IMR-90 (cell line): Measurements from ENCODE around the gene CEACAM6. TPM values are rescaled to one million over a fixed set of nuclear protein-coding genes. Genes with fewer than 3 reads are reported as not detected.

Source experiments
- ATAC-seq: fragments of 200-7000 bp; cut with Tn5 transposase; 2 replicates; pipeline ENCODE4 v1.9.1; 2020; ENCODE audit warnings: low read depth, mild to moderate bottlenecking, moderate library complexity
- BruUV-seq: library from RNA; stranded (reverse); fragments of 400-500 nt; replicated peaks from 2 replicates; lab custom pipeline; 2021; lab: Mats Ljungman, UMichigan
- CTCF ChIA-PET: fragments of 300-600 bp; formaldehyde crosslinking; extraction: SDS; loops from one replicate; lab custom pipeline; 2021; ENCODE audit warnings: antibody characterized with exemption; lab: Yijun Ruan, JAX
- POLR2A ChIA-PET: fragments of 300-600 bp; sonication (Branson Sonifier 250); formaldehyde crosslinking; loops from one replicate; lab custom pipeline; 2022; ENCODE audit warnings: antibody characterized with exemption; ENCODE audit not compliant: unreplicated experiment; lab: Charles Lee
- DNase-seq: peaks from one replicate; pipeline ENCODE4 v3.0.0; 2013
- H2AFZ ChIP-seq: replicated peaks from 2 replicates; pipeline ENCODE3; 2013; ENCODE audit warnings: low read length, mild to moderate bottlenecking; ENCODE audit not compliant: poor library complexity
- H2AK5ac ChIP-seq: 2 replicates; pipeline ENCODE4 v1.6.1; 2013; ENCODE audit warnings: low read depth, low read length, inconsistent platforms
- H2AK9ac ChIP-seq: replicated peaks from 2 replicates; pipeline ENCODE3; 2013; ENCODE audit warnings: mild to moderate bottlenecking, low read depth, low read length, moderate library complexity; ENCODE audit not compliant: poor library complexity
- H2BK120ac ChIP-seq: 2 replicates; pipeline ENCODE4 v1.6.1; 2013; ENCODE audit warnings: low read depth, low read length, inconsistent platforms
- H2BK15ac ChIP-seq: 3 replicates; pipeline ENCODE4 v1.6.1; 2013; ENCODE audit warnings: low read depth, low read length, inconsistent platforms
- H2BK20ac ChIP-seq: 2 replicates; pipeline ENCODE4 v1.6.1; 2013; ENCODE audit warnings: low read depth, mild to moderate bottlenecking, inconsistent platforms, low read length, moderate library complexity
- H2BK5ac ChIP-seq: 2 replicates; pipeline ENCODE4 v1.6.1; 2013; ENCODE audit warnings: mild to moderate bottlenecking, low read depth, low read length, inconsistent platforms; ENCODE audit not compliant: poor library complexity, severe bottlenecking
- H3K14ac ChIP-seq: replicated peaks from 2 replicates; pipeline ENCODE4 v1.6.1; 2013; ENCODE audit warnings: low read depth, low read length, inconsistent platforms
- H3K18ac ChIP-seq: 2 replicates; pipeline ENCODE4 v1.6.1; 2013; ENCODE audit warnings: low read depth, low read length, control low read depth
- H3K23ac ChIP-seq: 2 replicates; pipeline ENCODE4 v1.6.1; 2013; ENCODE audit warnings: low read depth, low read length, inconsistent platforms
- H3K27ac ChIP-seq: 2 replicates; pipeline ENCODE4 v1.5.1; 2013; ENCODE audit warnings: mild to moderate bottlenecking, control low read depth, low read length; ENCODE audit not compliant: insufficient read depth
- H3K27me3 ChIP-seq: 2 replicates; pipeline ENCODE4 v1.6.1; 2013; ENCODE audit warnings: low read length; ENCODE audit not compliant: control insufficient read depth, insufficient read depth
- H3K36me3 ChIP-seq: 2 replicates; pipeline ENCODE4 v1.6.1; 2013; ENCODE audit warnings: low read length, mixed read lengths; ENCODE audit not compliant: control insufficient read depth, insufficient read depth
- H3K4ac ChIP-seq: 2 replicates; pipeline ENCODE4 v1.6.1; 2013; ENCODE audit warnings: low read depth, low read length, inconsistent platforms
- H3K4me1 ChIP-seq: 2 replicates; pipeline ENCODE4 v1.6.1; 2013; ENCODE audit warnings: low read length, mixed read lengths; ENCODE audit not compliant: control insufficient read depth, insufficient read depth
- H3K4me2 ChIP-seq: 2 replicates; pipeline ENCODE4 v1.6.1; 2013; ENCODE audit warnings: low read depth, mild to moderate bottlenecking, control low read depth, low read length, moderate library complexity
- H3K4me3 ChIP-seq: 2 replicates; pipeline ENCODE4 v1.5.1; 2013; ENCODE audit warnings: low read depth, mild to moderate bottlenecking, control low read depth, low read length, moderate library complexity; ENCODE audit not compliant: insufficient read depth
- H3K56ac ChIP-seq: 2 replicates; pipeline ENCODE4 v1.6.1; 2013; ENCODE audit warnings: low read length, inconsistent platforms; ENCODE audit not compliant: insufficient read depth; ENCODE audit errors: extremely low read depth
- H3K79me1 ChIP-seq, 2 experiments: 2 replicates each; pipeline ENCODE4 v1.6.1; 2013; ENCODE audit warnings: low read length in 2 of 2, inconsistent platforms in 1 of 2, low read depth in 1 of 2
- H3K9ac ChIP-seq: 2 replicates; pipeline ENCODE4 v1.6.1; 2013; ENCODE audit warnings: low read depth, low read length, control low read depth
- H3K9me1 ChIP-seq: 2 replicates; pipeline ENCODE4 v1.6.1; 2013; ENCODE audit warnings: low read length, inconsistent platforms; ENCODE audit not compliant: insufficient read depth
- H3K9me3 ChIP-seq: 2 replicates; pipeline ENCODE4 v1.6.1; 2013; ENCODE audit warnings: low read length; ENCODE audit not compliant: control insufficient read depth, insufficient read depth
- H4K20me1 ChIP-seq: 2 replicates; pipeline ENCODE4 v1.6.1; 2013; ENCODE audit warnings: low read length, inconsistent platforms; ENCODE audit not compliant: insufficient read depth
- H4K5ac ChIP-seq: 2 replicates; pipeline ENCODE4 v1.6.1; 2013; ENCODE audit warnings: mild to moderate bottlenecking, low read depth, low read length, control low read depth
- H4K8ac ChIP-seq, 2 experiments: 2 replicates each; pipeline ENCODE4 v1.6.1; 2013; ENCODE audit warnings: low read depth in 2 of 2, low read length in 2 of 2, control low read depth in 1 of 2, inconsistent platforms in 1 of 2
- H4K91ac ChIP-seq: 2 replicates; pipeline ENCODE4 v1.6.1; 2013; ENCODE audit warnings: low read depth, low read length, inconsistent platforms; ENCODE audit not compliant: insufficient read depth
- BHLHE40 ChIP-seq: fragments of 150-350 bp; IDR thresholded peaks from 2 replicates; pipeline ENCODE4 v1.6.1; 2016; ENCODE audit warnings: mild to moderate bottlenecking, low read depth, low read length
- CHD1 ChIP-seq: IDR thresholded peaks from 2 replicates; pipeline ENCODE4 v1.6.1; 2012; ENCODE audit warnings: low read depth, low read length, improper control_type of control experiment
- MAZ ChIP-seq: IDR thresholded peaks from 2 replicates; pipeline ENCODE4 v1.6.1; 2012; ENCODE audit warnings: low read depth, mild to moderate bottlenecking, low read length, improper control_type of control experiment, moderate library complexity, borderline replicate concordance
- POLR2A ChIP-seq: IDR thresholded peaks from 2 replicates; pipeline ENCODE4 v1.6.1; 2012; ENCODE audit warnings: mild to moderate bottlenecking, low read depth, low read length
- RFX5 ChIP-seq: IDR thresholded peaks from 2 replicates; pipeline ENCODE4 v1.8.0; 2012; ENCODE audit warnings: low read depth, mild to moderate bottlenecking, low read length, moderate library complexity
- WGBS, 2 experiments: methylation state at CpG; one replicate each; pipeline versions ENCODE4 v1.1.5 to v1.1.7; 2013; ENCODE audit warnings: missing lambda C conversion rate in 2 of 2; ENCODE audit not compliant: insufficient read length in 1 of 2; ENCODE audit errors: extremely low coverage in 2 of 2; 5-methylcytosine and 5-hydroxymethylcytosine counted together
- dilution Hi-C: fragments of 300-500 bp; cut with HindIII; formaldehyde crosslinking; loops from one replicate; pipeline ENCODE4 v1.14.3; 2018; ENCODE audit warnings: low sequenced_read_pairs; ENCODE audit not compliant: unreplicated experiment
- in situ Hi-C: fragments of 300-500 bp; cut with MboI; formaldehyde crosslinking; loops from 3 replicates; pipeline ENCODE4 v1.14.3; 2019; ENCODE audit warnings: low sequenced_read_pairs, inconsistent platforms, mixed read lengths
- intact Hi-C: fragments of 100-400 bp; cut with micrococcal nuclease; formaldehyde crosslinking; loops from 2 replicates; pipeline ENCODE4 v1.10.0; 2022
- polyA plus RNA-seq, 3 experiments: library from polyadenylated mRNA; depleted of rRNA; stranded (reverse); fragments of >200 nt; gene quantifications; 2 replicates each; pipeline ENCODE4 v1.2.3, GENCODE V29; 2012; ENCODE audit warnings: low replicate concordance in 1 of 3
- total RNA-seq: library from RNA; depleted of rRNA; stranded (reverse); fragments of >200 nt; gene quantifications from 2 replicates; pipeline ENCODE4 v1.2.3, GENCODE V29; 2012

Gene CEACAM6
- total and polyA plus RNA-seq, 2 of the 4 experiments (the other 2 are of a cell fraction): not detected

DNA sequence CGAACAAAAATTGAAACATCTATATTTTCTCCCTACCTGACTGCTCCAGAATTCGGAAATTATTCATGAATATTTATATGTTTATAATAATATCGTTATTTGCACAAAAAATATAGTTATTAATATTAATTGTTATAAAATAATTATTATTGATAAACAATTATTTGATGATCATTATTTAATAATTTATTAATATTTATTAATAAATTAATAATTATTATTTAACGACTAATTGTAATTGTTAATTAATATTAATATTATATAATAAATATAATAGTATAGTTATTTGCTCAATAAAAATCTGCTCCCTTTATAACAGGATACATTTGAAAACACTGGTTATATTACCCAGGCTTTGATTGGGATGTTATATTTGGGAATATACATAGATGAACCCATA is 14.3 kb downstream of the CEACAM6 start:
- Histone ChIP-seq H2BK120ac (no peak overlapping the region), H3K27me3 (peaks cover 2% of the 10 kb centered on the region; the same call in 1 of the 2 replicates), H2BK15ac (no peak overlapping the region), H3K4me1 (no peaks in the 10 kb centered on the region), H4K5ac (no peak overlapping the region), H2BK5ac (no peak overlapping the region), H3K18ac (no peak overlapping the region), H2AK5ac (no peak overlapping the region), H4K20me1 (no peaks in the 10 kb centered on the region), H4K91ac (no peak overlapping the region), H2AK9ac (no peak overlapping the region), H3K4me2 (no peak overlapping the region), H3K9ac (no peak overlapping the region), H3K56ac (no peak overlapping the region), H3K27ac (no peak overlapping the region), H3K9me1 (no peaks in the 10 kb centered on the region), H3K9me3 (no peaks in the 10 kb centered on the region), H3K4ac (no peak overlapping the region), H3K23ac (no peak overlapping the region), H4K8ac (no peak overlapping the region), H2AFZ (no peak overlapping the region), H2BK20ac (no peak overlapping the region), H3K4me3 (no peak overlapping the region), H3K14ac (no peak overlapping the region), H3K36me3 (no peaks in the 10 kb centered on the region), H3K79me1 (no peaks in the 10 kb centered on the region)
- no CpG with 5 or more reads among the region's 4 CpGs for WGBS, 2 experiments
- intact Hi-C loops (no loop called here), dilution Hi-C loops (no loop called here), in situ Hi-C loops (no loop called here)
- CTCF ChIA-PET: no interaction called here
- ATAC-seq (no peak), DNase-seq (no peak)
- TF ChIP-seq BHLHE40: no peak
- no peak for TF ChIP-seq POLR2A
- no peak for TF ChIP-seq RFX5
- no peak for TF ChIP-seq CHD1
- no peak for TF ChIP-seq MAZ
- POLR2A ChIA-PET: no interaction called here
- BruUV-seq: no TSS peak
